Endometrium (tissue), 2 donors: Measurements from ENCODE around the gene IL3.

ENCODE experiments used
- FAIRE-seq: peaks from 2 replicates; lab custom pipeline; 2012; peaks lifted over from hg19 to GRCh38; lab: Jason Lieb, UNC
- donor health status: control.
- donor health status: control.

Gene IL3

GRCh38 chr5:132026516-132027008 lies 33.9 kb upstream of the IL3 start:
- FAIRE-seq = no peak

GRCh38 chr5:132027027-132027426 lies 33.4 kb upstream of the IL3 start:
- FAIRE-seq = no peak

- no peak for FAIRE-seq
These were observed 30.7 kb upstream of the IL3 start for GRCh38 chr5:132029609-132030330.

GRCh38 chr5:132030610-132031009 lies 29.8 kb upstream of the IL3 start:
- no peak for FAIRE-seq

GRCh38 chr5:132032196-132032595 lies 28.3 kb upstream of the IL3 start:
- FAIRE-seq = no peak

GRCh38 chr5:132033122-132033521 lies 27.3 kb upstream of the IL3 start:
- no peak for FAIRE-seq

- FAIRE-seq = no peak
These were observed 23.1 kb upstream of the IL3 start for GRCh38 chr5:132037353-132037752.

- FAIRE-seq = no peak
These were observed 16.2 kb upstream of the IL3 start for GRCh38 chr5:132044207-132044606.

GRCh38 chr5:132046880-132047299 lies 13.6 kb upstream of the IL3 start:
- FAIRE-seq = no peak

- FAIRE-seq = no peak
These were observed 11.4 kb upstream of the IL3 start for GRCh38 chr5:132049093-132049492.

GRCh38 chr5:132049559-132049958 lies 10.9 kb upstream of the IL3 start:
- no peak for FAIRE-seq

GRCh38 chr5:132050136-132050535 lies 10.3 kb upstream of the IL3 start:
- FAIRE-seq = no peak

GRCh38 chr5:132050661-132051552 lies 9.5 kb upstream of the IL3 start:
- no peak for FAIRE-seq

- no peak for FAIRE-seq
These were observed 7.9 kb upstream of the IL3 start for GRCh38 chr5:132052520-132052919.

GRCh38 chr5:132053483-132053882 lies 7.0 kb upstream of the IL3 start:
- FAIRE-seq = no peak

- no peak for FAIRE-seq
These were observed 6.3 kb upstream of the IL3 start for GRCh38 chr5:132054031-132054696.

GRCh38 chr5:132054697-132055440 lies 5.6 kb upstream of the IL3 start:
- no peak for FAIRE-seq

- no peak for FAIRE-seq
These were observed 5.0 kb upstream of the IL3 start for GRCh38 chr5:132055441-132055807.

GRCh38 chr5:132055808-132056609 lies 4.4 kb upstream of the IL3 start:
- no peak for FAIRE-seq

- FAIRE-seq = no peak
These were observed 3.6 kb upstream of the IL3 start for GRCh38 chr5:132056610-132057497.
